GM18502 (cell line): ENCODE data around the gene POLR3A.

Experiments used
- ATAC-seq: cut with Tn5 transposase; IDR thresholded peaks from one replicate; pipeline ENCODE4 v1.9.1; 2021; ENCODE audit warnings: mild to moderate bottlenecking; ENCODE audit not compliant: unreplicated experiment, poor library complexity

Gene POLR3A

GRCh38 chr10:77983384-77984341, 45.7 kb downstream of the POLR3A start:
- ATAC-seq = no peak

GRCh38 chr10:77981281-77981680, 48.0 kb downstream of the POLR3A start:
- ATAC-seq = no peak

- no peak for ATAC-seq
Observed at GRCh38 chr10:77979221-77979620, 50.1 kb downstream of the POLR3A start.

- ATAC-seq = no peak
Observed at GRCh38 chr10:77978360-77978759, 51.0 kb downstream of the POLR3A start.

GRCh38 chr10:77977934-77978333, 51.4 kb downstream of the POLR3A start:
- ATAC-seq = no peak

GRCh38 chr10:77977016-77977415, 52.3 kb downstream of the POLR3A start:
- ATAC-seq = no peak

GRCh38 chr10:77975086-77975666, 54.1 kb downstream of the POLR3A start:
- no peak for ATAC-seq

GRCh38 chr10:77974396-77975074, 54.8 kb downstream of the POLR3A start:
- no peak for ATAC-seq

GRCh38 chr10:77973276-77973675, 56.0 kb downstream of the POLR3A start:
- no peak for ATAC-seq

- no peak for ATAC-seq
Observed at GRCh38 chr10:77972148-77972547, 57.2 kb downstream of the POLR3A start.

- ATAC-seq = no peak
Observed at GRCh38 chr10:77971804-77972144, 57.5 kb downstream of the POLR3A start.

GRCh38 chr10:77970869-77971803, 58.2 kb downstream of the POLR3A start:
- ATAC-seq = no peak

- no peak for ATAC-seq
Observed at GRCh38 chr10:77969114-77969513, 60.2 kb downstream of the POLR3A start.

GRCh38 chr10:77967611-77968022, 61.7 kb downstream of the POLR3A start:
- no peak for ATAC-seq

GRCh38 chr10:77965294-77965693, 64.0 kb downstream of the POLR3A start:
- no peak for ATAC-seq

GRCh38 chr10:77964811-77965210, 64.5 kb downstream of the POLR3A start:
- no peak for ATAC-seq

GRCh38 chr10:77963901-77964300, 65.4 kb downstream of the POLR3A start:
- ATAC-seq = no peak

- ATAC-seq = no peak
Observed at GRCh38 chr10:77962350-77963146, 66.8 kb downstream of the POLR3A start.

GRCh38 chr10:77961668-77962067, 67.6 kb downstream of the POLR3A start:
- no peak for ATAC-seq
